ENCODE measurements around the gene BBS12. TPM values are rescaled to one million over a fixed set of nuclear protein-coding genes. Genes with fewer than 3 reads are reported as not detected.

The BBS12 gene
- total RNA-seq, 4 donors from 2014 or later: 3.0 to 5.7 (median 4.0) TPM

GRCh38 chr4:122766950-122767349, 34.4 kb downstream of the BBS12 start:
- intact Hi-C loops (cut with DNase I): no loop called here
- WGBS: 88% methylated on average over 1 of the region's 2 CpGs
- TF ChIP-seq POLR2AphosphoS5 (IDR thresholded peaks at IDR 0.05): no peak
- TF ChIP-seq, protein P1, sequence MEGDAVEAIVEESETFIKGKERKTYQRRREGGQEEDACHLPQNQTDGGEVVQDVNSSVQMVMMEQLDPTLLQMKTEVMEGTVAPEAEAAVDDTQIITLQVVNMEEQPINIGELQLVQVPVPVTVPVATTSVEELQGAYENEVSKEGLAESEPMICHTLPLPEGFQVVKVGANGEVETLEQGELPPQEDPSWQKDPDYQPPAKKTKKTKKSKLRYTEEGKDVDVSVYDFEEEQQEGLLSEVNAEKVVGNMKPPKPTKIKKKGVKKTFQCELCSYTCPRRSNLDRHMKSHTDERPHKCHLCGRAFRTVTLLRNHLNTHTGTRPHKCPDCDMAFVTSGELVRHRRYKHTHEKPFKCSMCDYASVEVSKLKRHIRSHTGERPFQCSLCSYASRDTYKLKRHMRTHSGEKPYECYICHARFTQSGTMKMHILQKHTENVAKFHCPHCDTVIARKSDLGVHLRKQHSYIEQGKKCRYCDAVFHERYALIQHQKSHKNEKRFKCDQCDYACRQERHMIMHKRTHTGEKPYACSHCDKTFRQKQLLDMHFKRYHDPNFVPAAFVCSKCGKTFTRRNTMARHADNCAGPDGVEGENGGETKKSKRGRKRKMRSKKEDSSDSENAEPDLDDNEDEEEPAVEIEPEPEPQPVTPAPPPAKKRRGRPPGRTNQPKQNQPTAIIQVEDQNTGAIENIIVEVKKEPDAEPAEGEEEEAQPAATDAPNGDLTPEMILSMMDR (IDR thresholded peaks at IDR 0.05): no peak
- TF ChIP-seq POLR2A (IDR thresholded peaks at IDR 0.05; ENCODE audit: low read depth): no peak
- no peak for TF ChIP-seq EP300 (IDR thresholded peaks at IDR 0.05)

GRCh38 chr4:122771724-122772123, 39.2 kb downstream of the BBS12 start:
- DNase-seq (ENCODE audit: extremely low spot score): no peak
- no peaks in the 10 kb centered on the region for H3K9me3 ChIP-seq

More at GRCh38 chr4:122766950-122767349, 34.4 kb downstream of the BBS12 start:
- H3K4me3 ChIP-seq: no peak overlapping the region
- H3K9me3 ChIP-seq: no peaks in the 10 kb centered on the region
- H3K36me3 ChIP-seq: no peaks in the 10 kb centered on the region
- no peak for DNase-seq (ENCODE audit: extremely low spot score)
- H3K27ac ChIP-seq (replicated peaks in 1 of 4): no peak overlapping the region
- no peaks in the 10 kb centered on the region for H3K27me3 ChIP-seq
- H3K4me1 ChIP-seq: peaks cover 0 to 8% (median 5%) of the 10 kb centered on the region in 4 donors

DNA sequence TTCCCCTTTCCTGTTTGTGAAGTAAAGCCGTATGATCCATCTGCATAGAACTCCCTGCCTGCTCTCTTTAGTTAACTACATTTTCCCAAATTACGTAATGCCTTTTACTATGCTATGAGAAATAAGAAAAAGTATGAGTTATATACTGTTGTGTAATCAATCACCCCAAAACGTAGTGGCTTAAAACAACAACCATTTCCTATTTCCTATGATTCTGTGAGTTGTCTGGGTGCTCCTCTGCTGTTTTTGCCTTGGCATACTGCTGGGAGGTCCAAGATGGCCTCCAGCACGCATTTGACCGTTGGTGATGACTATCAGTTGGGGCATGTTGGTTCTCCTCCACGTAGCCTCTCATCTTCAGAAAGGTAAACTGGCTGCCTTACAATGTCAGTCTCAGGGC, 39.8 kb downstream of the BBS12 start:
- Histone ChIP-seq H3K4me3 (no peak overlapping the region), H3K27me3 (no peaks in the 10 kb centered on the region), H3K4me1 (no peaks in the 10 kb centered on the region), H3K27ac (replicated peaks in 1 of 4) (no peak overlapping the region), H3K36me3 (no peaks in the 10 kb centered on the region), H3K9me3 (no peaks in the 10 kb centered on the region)
- no peak for DNase-seq (ENCODE audit: extremely low spot score)
- TF ChIP-seq EP300 (IDR thresholded peaks at IDR 0.05) (no peak), POLR2A (IDR thresholded peaks at IDR 0.05; ENCODE audit: low read depth) (no peak), POLR2AphosphoS5 (IDR thresholded peaks at IDR 0.05) (no peak)
- TF ChIP-seq, protein P1 (IDR thresholded peaks at IDR 0.05): no peak
- WGBS: 82% methylated on average over 6 of the region's 6 CpGs
- intact Hi-C loops (cut with DNase I): no loop called here

More at GRCh38 chr4:122771724-122772123, 39.2 kb downstream of the BBS12 start:
- H3K36me3 ChIP-seq: no peaks in the 10 kb centered on the region
- H3K4me1 ChIP-seq: no peaks in the 10 kb centered on the region
- H3K27me3 ChIP-seq: no peaks in the 10 kb centered on the region
- TF ChIP-seq POLR2AphosphoS5 (IDR thresholded peaks at IDR 0.05) (no peak), POLR2A (IDR thresholded peaks at IDR 0.05; ENCODE audit: low read depth) (no peak), EP300 (IDR thresholded peaks at IDR 0.05) (no peak)
- TF ChIP-seq, protein P1 (IDR thresholded peaks at IDR 0.05): no peak
- no peak overlapping the region for H3K4me3 ChIP-seq
- intact Hi-C loops (cut with DNase I): no loop called here
- H3K27ac ChIP-seq (replicated peaks in 1 of 4): no peak overlapping the region
- WGBS: 89% methylated on average over 1 of the region's 1 CpG

DNA sequence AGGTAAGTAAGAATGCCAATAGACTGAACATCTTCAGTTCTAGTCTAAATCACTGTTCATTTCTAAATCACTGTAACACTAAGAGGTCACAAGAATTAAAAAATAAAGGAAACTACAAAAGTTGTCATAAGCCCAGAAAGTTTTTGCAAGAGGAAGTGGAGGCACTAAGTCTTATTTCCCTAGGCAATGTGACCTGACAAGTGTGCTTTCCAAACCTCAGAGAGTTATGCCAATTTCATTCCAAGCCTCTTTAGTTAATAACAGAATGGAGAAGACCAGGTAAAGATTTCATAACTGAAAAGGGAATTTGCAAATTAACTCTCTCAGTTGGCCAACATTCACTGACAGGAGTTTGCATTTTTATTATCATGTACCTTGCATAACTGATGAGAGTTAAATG, 40.5 kb downstream of the BBS12 start:
- no peaks in the 10 kb centered on the region for H3K27me3 ChIP-seq
- no peaks in the 10 kb centered on the region for H3K36me3 ChIP-seq
- no peaks in the 10 kb centered on the region for H3K4me1 ChIP-seq
- intact Hi-C loops (cut with DNase I): no loop called here
- TF ChIP-seq, protein P1 (IDR thresholded peaks at IDR 0.05): no peak
- TF ChIP-seq EP300 (IDR thresholded peaks at IDR 0.05) (no peak), POLR2A (IDR thresholded peaks at IDR 0.05; ENCODE audit: low read depth) (no peak), POLR2AphosphoS5 (IDR thresholded peaks at IDR 0.05) (no peak)
- H3K27ac ChIP-seq (replicated peaks in 1 of 4): no peak overlapping the region
- H3K9me3 ChIP-seq: no peaks in the 10 kb centered on the region
- no peak for DNase-seq (ENCODE audit: extremely low spot score)
- H3K4me3 ChIP-seq: no peak overlapping the region

DNA sequence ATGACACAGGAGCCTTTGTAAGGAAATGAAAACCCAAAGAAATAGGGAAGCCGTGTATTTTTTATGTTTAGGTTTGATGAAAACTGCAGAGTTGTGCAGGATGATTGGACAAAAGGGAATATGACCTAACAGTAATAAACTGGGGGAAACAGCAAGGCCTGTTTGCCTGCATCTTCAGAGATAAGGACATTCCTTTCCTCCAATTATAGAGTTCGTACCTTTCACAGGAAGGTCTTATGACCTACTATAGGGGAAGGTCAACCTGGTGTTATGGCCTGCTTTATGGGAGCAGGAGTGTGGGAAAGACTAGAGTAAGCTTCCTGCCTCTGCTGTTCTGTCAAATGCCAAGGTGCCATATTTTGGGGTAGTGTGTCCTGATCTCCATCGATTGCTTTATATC, 42.5 kb downstream of the BBS12 start:
- no peaks in the 10 kb centered on the region for H3K27me3 ChIP-seq
- no peak overlapping the region for H3K4me3 ChIP-seq
- DNase-seq (ENCODE audit: extremely low spot score): no peak
- H3K4me1 ChIP-seq: no peaks in the 10 kb centered on the region
- intact Hi-C loops (cut with DNase I): no loop called here
- WGBS: 91% methylated on average over 3 of the region's 3 CpGs
- no peaks in the 10 kb centered on the region for H3K9me3 ChIP-seq
- TF ChIP-seq POLR2A (IDR thresholded peaks at IDR 0.05; ENCODE audit: low read depth) (no peak), EP300 (IDR thresholded peaks at IDR 0.05) (no peak), POLR2AphosphoS5 (IDR thresholded peaks at IDR 0.05) (no peak)
- TF ChIP-seq, protein P1 (IDR thresholded peaks at IDR 0.05): no peak
- H3K27ac ChIP-seq (replicated peaks in 1 of 4): no peak overlapping the region
- no peaks in the 10 kb centered on the region for H3K36me3 ChIP-seq

All from esophagus muscularis mucosa (tissue), 4 donors.